WI38 (cell line): ENCODE results near the gene DPP8.
"Not testable (repeated sequence)": the region's sequence is repeated elsewhere in the genome, so short reads cannot be mapped to it uniquely, and the experiment has no call there.

ENCODE experiments used
- H3K4me3 ChIP-seq: 2 replicates; pipeline ENCODE4 v1.5.1; 2011; ENCODE audit warnings: low read depth, mild to moderate bottlenecking, control low read depth, low read length
- TF ChIP-seq, protein P1 (sequence below): IDR thresholded peaks from 2 replicates; pipeline ENCODE4 v1.5.1; 2012; ENCODE audit warnings: low read depth, mild to moderate bottlenecking, control low read depth, low read length

Gene DPP8

GRCh38 chr15:65476903-65477302 is 40.6 kb downstream of the DPP8 start:
- no peak overlapping the region for H3K4me3 ChIP-seq
- TF ChIP-seq, protein P1, sequence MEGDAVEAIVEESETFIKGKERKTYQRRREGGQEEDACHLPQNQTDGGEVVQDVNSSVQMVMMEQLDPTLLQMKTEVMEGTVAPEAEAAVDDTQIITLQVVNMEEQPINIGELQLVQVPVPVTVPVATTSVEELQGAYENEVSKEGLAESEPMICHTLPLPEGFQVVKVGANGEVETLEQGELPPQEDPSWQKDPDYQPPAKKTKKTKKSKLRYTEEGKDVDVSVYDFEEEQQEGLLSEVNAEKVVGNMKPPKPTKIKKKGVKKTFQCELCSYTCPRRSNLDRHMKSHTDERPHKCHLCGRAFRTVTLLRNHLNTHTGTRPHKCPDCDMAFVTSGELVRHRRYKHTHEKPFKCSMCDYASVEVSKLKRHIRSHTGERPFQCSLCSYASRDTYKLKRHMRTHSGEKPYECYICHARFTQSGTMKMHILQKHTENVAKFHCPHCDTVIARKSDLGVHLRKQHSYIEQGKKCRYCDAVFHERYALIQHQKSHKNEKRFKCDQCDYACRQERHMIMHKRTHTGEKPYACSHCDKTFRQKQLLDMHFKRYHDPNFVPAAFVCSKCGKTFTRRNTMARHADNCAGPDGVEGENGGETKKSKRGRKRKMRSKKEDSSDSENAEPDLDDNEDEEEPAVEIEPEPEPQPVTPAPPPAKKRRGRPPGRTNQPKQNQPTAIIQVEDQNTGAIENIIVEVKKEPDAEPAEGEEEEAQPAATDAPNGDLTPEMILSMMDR = no peak

DNA sequence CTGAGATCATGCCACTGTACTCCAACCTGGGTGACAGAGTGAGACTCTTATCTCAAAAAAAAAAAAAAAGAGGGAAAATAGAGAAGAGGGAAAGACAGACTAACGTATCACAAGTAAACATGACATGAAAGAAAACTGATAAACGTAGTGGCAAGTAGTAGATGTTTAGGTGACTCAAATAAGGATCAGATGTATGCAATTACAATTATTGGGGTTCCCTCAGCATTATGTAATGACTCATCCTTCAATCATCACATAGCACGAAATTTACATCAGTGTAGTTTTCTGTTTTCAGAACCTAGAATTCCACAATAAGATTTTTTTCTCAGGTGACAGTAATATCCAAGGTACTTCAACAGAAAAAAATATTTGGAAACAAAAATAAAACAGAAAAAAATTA is 46.6 kb downstream of the DPP8 start:
- TF ChIP-seq, protein P1 = no peak
- H3K4me3 ChIP-seq = no peak overlapping the region

- TF ChIP-seq, protein P1 = no peak
- H3K4me3 ChIP-seq = no peak overlapping the region
Measured at GRCh38 chr15:65468229-65468909, 49.1 kb downstream of the DPP8 start.

DNA sequence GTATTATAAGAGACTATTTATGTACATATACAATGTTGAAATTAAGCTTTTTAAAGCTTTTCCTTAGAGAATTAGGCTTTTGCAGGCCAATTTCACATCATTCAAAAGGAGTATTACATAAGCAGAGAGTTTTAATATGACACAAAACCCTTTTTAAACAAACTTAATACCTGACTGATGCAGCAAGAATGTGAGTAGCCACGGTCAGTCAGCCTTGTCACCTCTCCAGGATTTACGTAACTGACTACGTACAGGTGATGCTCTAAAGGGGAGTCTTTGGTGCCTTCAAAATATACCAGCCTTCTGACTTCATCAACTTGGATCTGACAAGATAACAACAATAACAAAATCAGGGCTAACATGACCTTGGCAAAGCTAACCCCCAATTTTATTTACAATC is 50.6 kb downstream of the DPP8 start:
- H3K4me3 ChIP-seq = no peak overlapping the region
- TF ChIP-seq, protein P1 = no peak

GRCh38 chr15:65463096-65463495 is 54.4 kb downstream of the DPP8 start:
- H3K4me3 ChIP-seq = not testable (repeated sequence)

DNA sequence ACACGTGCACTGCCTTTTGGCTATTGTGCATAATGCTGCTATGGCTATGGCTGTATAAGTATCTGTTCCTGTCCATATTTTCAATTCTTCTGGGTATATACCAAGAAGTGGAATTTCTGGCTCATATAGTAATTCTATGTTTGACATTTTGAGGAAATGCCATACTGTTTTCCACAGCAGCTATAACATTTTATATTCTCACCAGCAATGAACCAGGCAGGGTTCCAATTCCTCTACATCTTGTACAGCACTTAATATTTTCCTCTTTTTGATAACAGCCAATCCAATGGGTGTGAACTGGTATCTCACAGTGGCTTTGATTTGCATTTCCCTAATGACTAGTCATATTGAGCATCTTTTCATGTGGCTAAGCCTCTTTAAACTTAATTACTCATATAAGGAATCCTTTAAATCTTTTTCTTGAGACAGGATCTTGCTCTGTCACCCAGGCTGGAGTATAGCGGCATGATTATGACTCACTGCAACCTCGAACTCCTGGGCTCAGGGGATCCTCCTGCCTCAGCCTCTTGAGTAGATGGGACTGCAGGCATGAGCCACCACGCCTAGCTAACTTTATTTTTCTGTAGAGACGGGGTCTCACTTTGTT is 56.6 kb downstream of the DPP8 start:
- no peak overlapping the region for H3K4me3 ChIP-seq
- TF ChIP-seq, protein P1 = no peak

- not testable (repeated sequence) for H3K4me3 ChIP-seq
Measured at GRCh38 chr15:65455256-65455655, 62.2 kb downstream of the DPP8 start.

- TF ChIP-seq, protein P1 = no peak
- H3K4me3 ChIP-seq = no peak overlapping the region
Measured at GRCh38 chr15:65451989-65452388, 65.5 kb downstream of the DPP8 start.
